ENCODE results near the gene ZNF230.

ZNF230 gene

GRCh38 chr19:44050740-44051649 is 48.2 kb downstream of the ZNF230 start:
- DNase-seq = no peak

GRCh38 chr19:44051650-44052402 is 49.1 kb downstream of the ZNF230 start, which contains the start of gene ZNF223:
Gene ZNF223 (plus strand): TSS chr19:44052036. CDS start chr19:44055177, 3,141 bp downstream.
- DNase-seq = no peak

DNA sequence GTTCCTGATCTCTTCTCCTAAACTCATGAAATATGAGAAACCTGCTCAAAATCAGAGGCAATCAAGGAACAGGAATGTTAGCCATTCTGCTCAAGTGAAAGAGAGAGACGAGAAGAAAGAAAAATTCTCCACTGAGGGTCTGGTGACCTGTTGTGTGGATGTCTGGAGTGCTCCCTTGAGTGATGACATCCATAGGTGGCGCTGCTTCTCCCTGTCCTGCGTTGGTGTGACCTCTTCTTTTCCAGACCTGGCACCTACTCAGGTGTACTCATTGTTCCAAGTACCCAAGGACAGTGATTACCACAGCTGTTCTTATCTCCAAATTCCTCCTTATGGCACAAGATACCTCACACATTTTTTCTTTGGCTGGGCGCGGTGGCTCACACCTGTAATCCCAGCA is 53.1 kb downstream of the ZNF230 start:
- DNase-seq = no peak

GRCh38 chr19:44059229-44059628 is 56.5 kb downstream of the ZNF230 start:
- DNase-seq = no peak

- no peak for DNase-seq
Measured at GRCh38 chr19:44061038-44061437, 58.3 kb downstream of the ZNF230 start.

Data from Kasumi-1 (cell line).